Transverse colon (tissue), 4 donors: ENCODE data around the gene ZNF396. TPM values are rescaled to one million over a fixed set of nuclear protein-coding genes. Genes with fewer than 3 reads are reported as not detected.

Experiments
- DNase-seq: peaks from one replicate; pipeline ENCODE4 v3.0.0-alpha.2; 2019
- H3K27ac ChIP-seq, 4 donors: fragments of 200-600 bp; sonication (generic); 2 replicates each; pipeline ENCODE4 v1.5.1; 2016 to 2018; ENCODE audit warnings: inconsistent platforms in 4 of 4
- H3K27me3 ChIP-seq: fragments of 200-600 bp; sonication (generic); 2 replicates; pipeline ENCODE4 v1.5.1; 2017; ENCODE audit warnings: inconsistent platforms
- H3K36me3 ChIP-seq, 4 donors: fragments of 200-600 bp; sonication (generic); 2 replicates each; pipeline ENCODE4 v1.5.1; 2017 to 2019; ENCODE audit warnings: inconsistent platforms in 4 of 4
- H3K4me1 ChIP-seq, 4 donors: fragments of 200-600 bp; sonication (generic); 2 replicates each; pipeline ENCODE4 v1.5.1; 2017 to 2020; ENCODE audit warnings: inconsistent platforms in 4 of 4
- H3K4me3 ChIP-seq, 4 donors: fragments of 200-600 bp; sonication (generic); 1 replicate in 1 of 4; 2 replicates in 3 of 4; pipeline versions ENCODE4 v1.5.1 to v1.6.1; 2017 to 2019; ENCODE audit warnings: inconsistent platforms in 4 of 4
- H3K9me3 ChIP-seq, 2 donors: fragments of 200-600 bp; sonication (generic); 2 replicates each; pipeline ENCODE4 v1.5.1; 2017 to 2019; ENCODE audit warnings: inconsistent platforms in 2 of 2
- EP300 ChIP-seq: sonication (generic); formaldehyde crosslinking; IDR thresholded peaks from one replicate; pipeline ENCODE4 v1.6.1; 2017; ENCODE audit warnings: antibody characterized with exemption, low read depth
- POLR2A ChIP-seq: fragments of 450-650 bp; IDR thresholded peaks from one replicate; pipeline ENCODE4 v1.6.1; 2016; ENCODE audit warnings: antibody characterized with exemption, mild to moderate bottlenecking, moderate library complexity
- POLR2AphosphoS5 ChIP-seq, 3 donors: sonication (generic); formaldehyde crosslinking; IDR thresholded peaks; one replicate each; pipeline ENCODE4 v1.6.1; 2016; ENCODE audit warnings: antibody characterized with exemption in 3 of 3
- WGBS, 2 donors: methylation state at CpG; one replicate each; pipeline ENCODE4 v1.1.5; 2018; ENCODE audit warnings: low coverage in 1 of 2; 5-methylcytosine and 5-hydroxymethylcytosine counted together
- in situ Hi-C, 4 donors: fragments of 200-750 bp; cut with MboI; loops; one replicate each; pipeline versions ENCODE4 v1.15.0 to v1.15.1; 2017; ENCODE audit warnings: low sequenced_read_pairs in 3 of 4, low pct_ligation_motif_present in 1 of 4, low pct_unique_long_range_greater_than_20kb in 1 of 4
- intact Hi-C: fragments of 100-400 bp; cut with DNase I; formaldehyde crosslinking; loops from one replicate; pipeline ENCODE4 v1.15.1; 2023; ENCODE audit warnings: low total_unique reads
- total RNA-seq, 4 donors: library from RNA; depleted of rRNA; stranded (reverse); fragments of >200 nt; gene quantifications; one replicate each; pipeline ENCODE4 v1.1.0, GENCODE V29; 2016
- TF ChIP-seq, protein P1 (sequence below), 5 experiments: fragments of 200-600 bp in 3 of 5; fragments of 450-650 bp in 2 of 5; sonication (generic) in 3 of 5; IDR thresholded peaks; 1 replicate in 2 of 5; 2 replicates in 3 of 5; pipeline ENCODE4 v1.5.1; 2016 to 2017; ENCODE audit warnings: antibody characterized with exemption in 5 of 5, inconsistent platforms in 3 of 5, mild to moderate bottlenecking in 2 of 5, moderate library complexity in 1 of 5

The ZNF396 gene
- total RNA-seq, 4 donors from 2014 or later = 2.7 to 11.6 (median 3.3) TPM; not detected in 1

DNA sequence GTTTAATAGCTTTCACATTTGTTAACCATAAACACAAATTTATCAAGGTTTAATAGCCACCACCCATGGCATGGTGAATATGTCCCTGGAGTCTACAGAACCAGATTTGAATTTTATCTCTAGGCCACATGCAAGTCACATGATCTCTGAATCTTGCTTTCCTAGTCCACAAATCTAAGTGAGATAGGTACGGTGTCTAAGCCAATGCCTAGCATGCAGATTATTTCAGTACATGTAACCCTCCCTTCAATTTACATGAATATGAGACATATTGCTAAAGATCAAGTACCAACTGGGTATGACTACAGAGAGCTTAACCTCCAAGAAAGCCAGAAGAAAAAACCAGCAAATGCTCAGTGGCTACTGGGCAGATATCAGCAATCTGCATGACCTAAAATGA is 42.9 kb downstream of the ZNF396 start:
- peaks cover 0 to 9% (median 0%) of the 10 kb centered on the region in 4 donors for H3K4me1 ChIP-seq
- in situ Hi-C loops = loop anchor here in 2 of 4 donors (25.0 kb wide), 2 partner anchors 97 to 322 kb away; partner anchors contain the start of gene ZNF397 (in 1 of the 2)
- H3K27ac ChIP-seq = no peak overlapping the region
- no peak for TF ChIP-seq POLR2A
- TF ChIP-seq POLR2AphosphoS5 (IDR thresholded peaks at IDR 0.05) = no peak
- no peak for TF ChIP-seq EP300
- TF ChIP-seq, protein P1, sequence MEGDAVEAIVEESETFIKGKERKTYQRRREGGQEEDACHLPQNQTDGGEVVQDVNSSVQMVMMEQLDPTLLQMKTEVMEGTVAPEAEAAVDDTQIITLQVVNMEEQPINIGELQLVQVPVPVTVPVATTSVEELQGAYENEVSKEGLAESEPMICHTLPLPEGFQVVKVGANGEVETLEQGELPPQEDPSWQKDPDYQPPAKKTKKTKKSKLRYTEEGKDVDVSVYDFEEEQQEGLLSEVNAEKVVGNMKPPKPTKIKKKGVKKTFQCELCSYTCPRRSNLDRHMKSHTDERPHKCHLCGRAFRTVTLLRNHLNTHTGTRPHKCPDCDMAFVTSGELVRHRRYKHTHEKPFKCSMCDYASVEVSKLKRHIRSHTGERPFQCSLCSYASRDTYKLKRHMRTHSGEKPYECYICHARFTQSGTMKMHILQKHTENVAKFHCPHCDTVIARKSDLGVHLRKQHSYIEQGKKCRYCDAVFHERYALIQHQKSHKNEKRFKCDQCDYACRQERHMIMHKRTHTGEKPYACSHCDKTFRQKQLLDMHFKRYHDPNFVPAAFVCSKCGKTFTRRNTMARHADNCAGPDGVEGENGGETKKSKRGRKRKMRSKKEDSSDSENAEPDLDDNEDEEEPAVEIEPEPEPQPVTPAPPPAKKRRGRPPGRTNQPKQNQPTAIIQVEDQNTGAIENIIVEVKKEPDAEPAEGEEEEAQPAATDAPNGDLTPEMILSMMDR (IDR thresholded peaks at IDR 0.05) = no peak
- H3K27me3 ChIP-seq = no peaks in the 10 kb centered on the region
- 88 to 100% methylated on average over 1 of the region's 1 CpG for WGBS, 2 donors
- intact Hi-C loops = no loop called here
- DNase-seq = no peak
- peaks cover 0 to 71% (median 29%) of the 10 kb centered on the region in 4 donors for H3K36me3 ChIP-seq
- no peaks in the 10 kb centered on the region for H3K9me3 ChIP-seq
- H3K4me3 ChIP-seq = no peak overlapping the region

GRCh38 chr18:35331367-35332087 is 45.6 kb downstream of the ZNF396 start:
- peaks cover 0 to 44% (median 14%) of the 10 kb centered on the region in 4 donors for H3K36me3 ChIP-seq
- WGBS, 2 donors = 75 to 82% methylated on average over 4 of the region's 4 CpGs

GRCh38 chr18:35328868-35329267 is 48.3 kb downstream of the ZNF396 start:
- no peak for TF ChIP-seq EP300
- TF ChIP-seq POLR2A = no peak
- no peak for TF ChIP-seq POLR2AphosphoS5 (IDR thresholded peaks at IDR 0.05)
- H3K27ac ChIP-seq = no peak overlapping the region
- H3K4me3 ChIP-seq = no peak overlapping the region
- in situ Hi-C loops (loop anchor here in 2 of 4 donors (25.0 kb wide), 2 partner anchors 92 to 317 kb away; partner anchors contain the start of gene ZNF397 (in 1 of the 2)), intact Hi-C loops (no loop called here)
- peaks cover 0 to 21% (median 4%) of the 10 kb centered on the region in 4 donors for H3K36me3 ChIP-seq
- no peaks in the 10 kb centered on the region for H3K4me1 ChIP-seq
- H3K9me3 ChIP-seq = peaks cover 0 to 6% of the 10 kb centered on the region in 2 donors
- H3K27me3 ChIP-seq = no peaks in the 10 kb centered on the region
- no peak for DNase-seq

More at GRCh38 chr18:35331367-35332087, 45.6 kb downstream of the ZNF396 start:
- H3K27ac ChIP-seq = no peak overlapping the region
- DNase-seq = no peak
- no peaks in the 10 kb centered on the region for H3K4me1 ChIP-seq
- H3K4me3 ChIP-seq = no peak overlapping the region
- in situ Hi-C loops (loop anchor here in 2 of 4 donors (25.0 kb wide), 2 partner anchors 94 to 319 kb away; partner anchors contain the start of gene ZNF397 (in 1 of the 2)), intact Hi-C loops (no loop called here)
- no peaks in the 10 kb centered on the region for H3K27me3 ChIP-seq
- no peak for TF ChIP-seq POLR2A
- no peak for TF ChIP-seq POLR2AphosphoS5 (IDR thresholded peaks at IDR 0.05)
- TF ChIP-seq EP300 = no peak
- TF ChIP-seq, protein P1 (IDR thresholded peaks at IDR 0.05) = no peak
- H3K9me3 ChIP-seq = peaks cover 0 to 6% of the 10 kb centered on the region in 2 donors

- H3K4me3 ChIP-seq = no peak overlapping the region
- H3K36me3 ChIP-seq = peaks cover 0 to under 1% (median 0%) of the 10 kb centered on the region in 4 donors
- H3K27me3 ChIP-seq = no peaks in the 10 kb centered on the region
- intact Hi-C loops (no loop called here), in situ Hi-C loops (loop anchor here in 2 of 4 donors (25.0 kb wide), 2 partner anchors 90 to 315 kb away; partner anchors contain the start of gene ZNF397 (in 1 of the 2))
- H3K27ac ChIP-seq = no peak overlapping the region
- no peak for DNase-seq
- no peaks in the 10 kb centered on the region for H3K4me1 ChIP-seq
- TF ChIP-seq EP300 = no peak
- TF ChIP-seq POLR2A = no peak
- no peak for TF ChIP-seq POLR2AphosphoS5 (IDR thresholded peaks at IDR 0.05)
- TF ChIP-seq, protein P1 (IDR thresholded peaks at IDR 0.05) = no peak
- 53% methylated on average over 3 of the region's 3 CpGs; no CpG with 5 or more reads in 1 of the 2 donors for WGBS, 2 donors
- peaks cover 0 to 6% of the 10 kb centered on the region in 2 donors for H3K9me3 ChIP-seq
These were observed 50.3 kb downstream of the ZNF396 start for GRCh38 chr18:35326695-35327387.
